ENCODE data around the gene PPP2R1A.
A peak's percentile ranks its signal among the peaks of the same experiment; 100 is the strongest.
"Not testable (repeated sequence)": the region's sequence is repeated elsewhere in the genome, so short reads cannot be mapped to it uniquely, and the experiment has no call there.

PPP2R1A gene

GRCh38 chr19:52234406-52234805, 44.6 kb downstream of the PPP2R1A start:
- DNase-seq (ENCODE audit: extremely low spot score, insufficient read length, low read depth) = no peak
- FAIRE-seq = no peak

GRCh38 chr19:52237197-52237596, 47.3 kb downstream of the PPP2R1A start:
- no peak for DNase-seq (ENCODE audit: extremely low spot score, insufficient read length, low read depth)
- no peak for FAIRE-seq

GRCh38 chr19:52237771-52238400, 48.0 kb downstream of the PPP2R1A start:
- FAIRE-seq (peak; percentile 96), DNase-seq (ENCODE audit: extremely low spot score, insufficient read length, low read depth) (no peak)

GRCh38 chr19:52244021-52244420, 54.2 kb downstream of the PPP2R1A start:
- FAIRE-seq = no peak
- DNase-seq (ENCODE audit: extremely low spot score, insufficient read length, low read depth) = no peak

DNA sequence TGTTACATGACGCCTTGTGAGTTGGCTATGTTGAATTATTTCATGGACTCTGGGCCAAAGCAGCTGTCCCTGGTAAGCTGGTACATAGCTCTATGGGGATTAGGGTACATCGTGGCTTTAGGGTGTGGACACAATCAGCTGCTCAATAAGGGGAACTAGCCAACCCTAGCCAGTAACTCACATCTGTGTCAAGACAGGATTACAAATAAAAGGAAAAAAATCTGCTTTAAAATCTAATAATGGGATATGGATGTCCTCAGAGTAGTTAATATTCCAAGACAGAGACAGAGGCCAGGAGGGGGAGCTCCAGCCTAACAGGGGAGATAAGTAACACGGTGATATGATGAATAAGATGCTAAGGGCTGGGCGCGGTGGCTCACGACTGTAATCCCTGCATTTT, 58.4 kb downstream of the PPP2R1A start:
- DNase-seq (ENCODE audit: extremely low spot score, insufficient read length, low read depth) = no peak
- no peak for FAIRE-seq

GRCh38 chr19:52258426-52258825, 68.6 kb downstream of the PPP2R1A start:
- FAIRE-seq (no peak), DNase-seq (ENCODE audit: extremely low spot score, insufficient read length, low read depth) (no peak)

DNA sequence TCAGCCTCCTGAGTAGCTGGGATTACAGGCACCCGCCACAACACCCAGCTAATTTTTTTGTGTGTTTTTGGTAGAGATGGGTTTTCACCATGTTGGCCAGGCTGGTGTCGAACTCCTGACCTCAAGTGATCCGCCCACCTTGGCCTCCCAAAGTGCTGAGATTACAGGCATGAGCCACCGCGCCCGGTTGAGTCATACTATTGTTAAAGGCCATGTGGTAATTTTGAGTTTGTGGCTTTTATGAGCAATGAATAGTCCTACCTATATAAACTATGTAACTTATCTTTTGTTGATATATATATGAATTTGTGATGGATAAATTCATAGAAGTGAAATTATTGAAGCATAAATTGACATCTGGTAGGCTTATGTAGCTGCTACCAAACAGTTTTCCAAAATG, 75.7 kb downstream of the PPP2R1A start:
- FAIRE-seq; DNase-seq (ENCODE audit: extremely low spot score, insufficient read length, low read depth): not testable (repeated sequence)

DNA sequence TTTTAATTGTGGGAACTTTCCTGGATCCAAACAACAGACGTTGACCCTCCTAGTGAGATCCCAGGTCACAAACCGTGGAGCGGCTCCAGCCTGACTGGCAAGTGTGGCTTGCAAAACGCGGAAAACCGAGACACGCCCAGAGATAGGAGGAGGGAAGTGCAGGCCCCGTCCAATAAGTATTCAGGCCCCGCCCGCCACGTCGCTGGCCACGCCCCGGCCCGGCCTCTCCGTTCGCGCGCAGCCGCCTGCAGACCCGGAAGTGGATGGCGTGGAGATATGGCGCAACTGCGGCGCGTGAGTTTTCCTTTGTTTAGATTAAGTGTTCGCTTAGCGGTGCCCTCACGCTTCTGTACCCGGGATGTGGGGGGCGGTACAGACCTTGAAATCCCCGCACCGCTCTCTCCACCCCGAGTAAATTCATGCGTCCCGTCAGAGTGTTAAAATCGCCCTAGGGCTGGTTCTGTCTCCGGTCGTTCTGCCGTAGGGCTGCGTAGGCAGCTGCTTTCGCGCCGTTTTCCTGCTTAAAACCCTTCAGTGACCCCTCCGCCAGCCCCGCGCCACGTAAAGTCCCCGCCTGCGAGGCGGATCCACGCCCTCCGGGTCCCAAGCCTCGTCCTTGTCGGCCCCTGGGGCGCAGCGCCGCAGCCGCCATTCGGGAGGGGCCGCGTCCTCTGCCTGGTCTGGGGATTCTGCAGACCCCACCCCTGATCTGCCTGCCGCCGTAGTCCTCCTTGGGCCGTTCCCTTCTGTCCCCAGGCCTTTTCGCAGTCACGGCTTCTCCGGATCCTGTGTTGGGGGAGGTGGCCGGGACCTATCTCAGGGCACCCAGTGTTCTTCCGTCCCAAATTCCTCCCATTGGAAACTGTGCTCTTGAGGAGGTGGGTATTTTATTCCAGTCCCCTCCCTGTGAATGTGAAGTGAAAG, 79.7 kb downstream of the PPP2R1A start, which contains the start of gene ZNF766:
Gene ZNF766 (plus strand): TSS at position 250 of the 924 bp plus-strand sequence. CDS start 27 bp downstream, at position 277.
- peak; percentile 97 for FAIRE-seq

DNA sequence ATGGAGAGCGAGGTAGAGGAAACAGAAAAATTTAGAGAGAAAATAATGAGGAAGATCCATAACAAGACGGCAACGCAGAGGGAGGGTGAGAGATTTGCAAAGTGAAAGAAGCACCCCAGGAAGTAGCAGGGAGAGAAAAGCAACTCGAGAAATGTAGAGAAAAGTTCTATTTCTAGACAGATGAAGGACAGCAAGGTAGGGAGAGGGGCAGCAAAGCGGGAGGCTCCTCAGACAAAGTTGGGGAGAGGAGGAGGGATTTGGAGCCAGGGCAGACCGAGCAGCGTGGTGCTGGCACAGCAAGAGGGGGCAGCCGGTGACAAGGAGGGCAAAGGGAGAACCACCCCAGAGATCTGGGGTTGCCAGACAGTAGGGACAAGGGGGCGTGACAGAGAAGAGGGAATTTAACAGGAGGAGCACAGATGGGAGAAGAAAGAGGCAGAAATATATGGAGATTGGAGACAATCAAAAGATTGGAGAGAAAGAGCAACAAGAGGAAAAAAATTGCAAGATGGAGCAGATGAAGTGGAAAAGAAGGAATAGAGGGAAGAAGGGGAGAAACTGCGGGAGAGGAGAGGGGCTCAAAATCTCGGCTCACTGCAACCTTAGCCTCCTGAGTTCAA, 80.5 kb downstream of the PPP2R1A start:
- DNase-seq (ENCODE audit: extremely low spot score, insufficient read length, low read depth) (no peak), FAIRE-seq (no peak)

More for the DNA sequence above, 79.7 kb downstream of the PPP2R1A start, which contains the start of gene ZNF766:
- DNase-seq (ENCODE audit: extremely low spot score, insufficient read length, low read depth) = peak; percentile 91

DNA sequence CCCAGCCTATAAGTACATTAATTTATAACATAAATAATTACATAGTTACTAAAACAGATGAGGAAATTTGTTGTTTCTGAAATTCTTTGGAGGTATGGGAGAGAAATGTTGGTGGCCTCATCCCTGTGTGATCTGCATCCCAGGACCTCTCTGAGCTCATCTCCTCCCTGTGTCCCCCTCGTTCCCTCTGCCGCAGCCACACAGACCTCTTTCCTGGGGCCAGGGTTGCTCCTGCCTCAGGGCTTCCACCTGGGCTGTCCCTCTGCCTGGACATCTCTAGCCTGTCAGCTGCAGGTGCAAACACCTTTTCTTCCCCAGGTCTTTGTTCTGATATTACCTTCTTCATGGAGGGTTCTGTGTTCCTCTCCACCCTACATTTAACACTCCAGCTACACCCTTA, 83.4 kb downstream of the PPP2R1A start:
- FAIRE-seq (no peak), DNase-seq (ENCODE audit: extremely low spot score, insufficient read length, low read depth) (no peak)

- no peak for FAIRE-seq
- DNase-seq (ENCODE audit: extremely low spot score, insufficient read length, low read depth) = no peak
Observed at GRCh38 chr19:52274191-52274590, 84.3 kb downstream of the PPP2R1A start.

DNA sequence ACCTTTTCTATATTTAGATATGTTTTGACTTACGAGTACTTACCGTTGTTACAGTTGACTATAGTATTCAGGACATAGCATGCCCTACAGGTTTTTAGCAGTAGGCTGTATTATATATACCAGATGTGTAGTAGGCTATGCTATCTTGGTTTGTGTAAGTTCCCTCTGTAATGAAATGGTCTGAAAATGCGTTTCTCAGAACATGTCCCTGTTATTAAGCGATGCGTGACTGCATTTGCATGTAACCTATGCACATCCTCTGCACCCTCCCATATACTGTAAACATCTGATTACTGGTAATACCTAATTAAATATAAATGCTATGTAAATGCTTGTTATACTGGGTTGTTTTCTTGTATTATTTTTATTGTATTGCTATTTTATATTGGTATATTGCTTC, 86.1 kb downstream of the PPP2R1A start:
- FAIRE-seq (no peak), DNase-seq (ENCODE audit: extremely low spot score, insufficient read length, low read depth) (no peak)

DNA sequence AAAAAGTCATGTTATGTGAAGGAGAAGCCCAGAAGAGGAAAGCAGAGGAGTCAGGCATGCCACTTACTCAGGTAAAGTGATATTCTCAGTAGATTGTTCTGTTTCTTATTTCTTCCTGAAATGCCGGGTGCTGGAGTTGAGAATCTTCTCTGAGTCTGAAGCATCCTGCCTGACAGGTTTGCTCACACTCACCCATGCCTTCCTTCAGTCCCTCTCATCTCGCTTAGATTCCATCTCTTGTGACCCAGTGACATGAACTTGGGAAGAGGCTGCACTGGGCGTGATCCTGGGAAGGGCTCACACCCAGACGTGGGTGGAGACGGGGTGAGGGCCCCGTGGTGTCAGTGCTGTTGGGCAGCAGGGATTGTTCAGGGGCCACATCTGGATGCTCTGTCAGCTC, 87.6 kb downstream of the PPP2R1A start:
- no peak for DNase-seq (ENCODE audit: extremely low spot score, insufficient read length, low read depth)
- no peak for FAIRE-seq

All from GM18507 (cell line).